MCF 10A (cell line): ENCODE data around the gene DDX27. TPM values are rescaled to one million over a fixed set of nuclear protein-coding genes. Genes with fewer than 3 reads are reported as not detected.
"Not testable (repeated sequence)": the region's sequence is repeated elsewhere in the genome, so short reads cannot be mapped to it uniquely, and the experiment has no call there.

Experiments used
- BruUV-seq: library from RNA; stranded (reverse); fragments of 400-500 nt; replicated peaks from 2 replicates; lab custom pipeline; 2021; lab: Mats Ljungman, UMichigan
- CTCF ChIA-PET: fragments of 300-600 bp; sonication (Branson Sonifier 250); formaldehyde crosslinking; extraction: SDS; loops from one replicate; lab custom pipeline; 2021; ENCODE audit warnings: antibody characterized with exemption, inconsistent platforms; lab: Yijun Ruan, JAX
- POLR2A ChIA-PET: fragments of 300-600, 350-650 bp; sonication (Branson Sonifier 250); formaldehyde crosslinking; extraction: SDS; loops from one replicate; lab custom pipeline; 2020; ENCODE audit warnings: antibody characterized with exemption, inconsistent platforms; lab: Yijun Ruan, JAX
- DNase-seq: peaks from one replicate; pipeline ENCODE4 v3.0.0-alpha.2; 2018; ENCODE audit not compliant: unreplicated experiment
- H3K27ac Mint-ChIP-seq: one replicate; pipeline ENCODE4 v1.8.0; 2022; ENCODE audit warnings: mild to moderate bottlenecking, low read depth, mixed read lengths; ENCODE audit not compliant: unreplicated experiment
- H3K27me3 Mint-ChIP-seq: one replicate; pipeline ENCODE4 v1.8.0; 2022; ENCODE audit warnings: mixed read lengths; ENCODE audit not compliant: insufficient read depth, unreplicated experiment
- H3K36me3 Mint-ChIP-seq: one replicate; pipeline ENCODE4 v1.8.0; 2022; ENCODE audit warnings: mild to moderate bottlenecking, moderate library complexity, mixed read lengths; ENCODE audit not compliant: insufficient read depth, unreplicated experiment
- H3K4me1 Mint-ChIP-seq: one replicate; pipeline ENCODE4 v1.8.0; 2022; ENCODE audit warnings: mixed read lengths; ENCODE audit not compliant: insufficient read depth, unreplicated experiment
- H3K4me3 Mint-ChIP-seq: one replicate; pipeline ENCODE4 v1.8.0; 2022; ENCODE audit warnings: mild to moderate bottlenecking, moderate library complexity, mixed read lengths; ENCODE audit not compliant: unreplicated experiment
- H3K9me3 Mint-ChIP-seq: one replicate; pipeline ENCODE4 v1.8.0; 2022; ENCODE audit warnings: mixed read lengths; ENCODE audit not compliant: unreplicated experiment
- CTCF ChIP-seq: fragments of 200-600 bp; IDR thresholded peaks from one replicate; pipeline ENCODE4 v1.8.0; 2022; ENCODE audit warnings: antibody characterized with exemption, mild to moderate bottlenecking; ENCODE audit not compliant: unreplicated experiment
- intact Hi-C: fragments of 100-400 bp; cut with micrococcal nuclease; formaldehyde crosslinking; loops from 2 replicates; pipeline ENCODE4 v1.14.1; 2022
- total RNA-seq: library from RNA; stranded (reverse); gene quantifications from 2 replicates; pipeline ENCODE4 v1.2.3, GENCODE V29; 2022

The DDX27 gene
- total RNA-seq, 1 experiment from 2014 or later: 56.4 TPM

- peaks cover 6% of the 10 kb centered on the region for H3K4me1 Mint-ChIP-seq
- H3K27ac Mint-ChIP-seq: no peak overlapping the region
- intact Hi-C loops: loop anchor here (10.0 kb wide), 1 partner anchor 580 kb away; no protein-coding TSS in a partner anchor
- H3K27me3 Mint-ChIP-seq: no peaks in the 10 kb centered on the region
- no peak for TF ChIP-seq CTCF
- ChIA-PET POLR2A (interaction anchor here (0.7 to 7.7 kb wide), 5 partner anchors 11 to 82 kb away, joined by 3 to 150 read pairs (median 3); partner anchors contain the start of gene STAU1), CTCF (interaction anchor here (0.9 to 6.5 kb wide), 5 partner anchors 9 to 113 kb away, joined by 3 to 173 read pairs (median 3); no protein-coding TSS in a partner anchor)
- no TSS peak for BruUV-seq
- H3K36me3 Mint-ChIP-seq: no peaks in the 10 kb centered on the region
- H3K9me3 Mint-ChIP-seq: peaks cover 8% of the 10 kb centered on the region
- DNase-seq: no peak
- no peak overlapping the region for H3K4me3 Mint-ChIP-seq
These were observed 4.6 kb upstream of the DDX27 start for GRCh38 chr20:49214571-49214970.

GRCh38 chr20:49215232-49215631 is 4.0 kb upstream of the DDX27 start:
- POLR2A ChIA-PET: interaction anchor here (0.9 to 7.7 kb wide), 4 partner anchors 11 to 82 kb away, joined by 3 to 150 read pairs (median 4); partner anchors contain the start of gene STAU1
- Mint-ChIP-seq H3K27me3 (no peaks in the 10 kb centered on the region), H3K4me3 (no peak overlapping the region), H3K4me1 (peaks cover 6% of the 10 kb centered on the region), H3K27ac (no peak overlapping the region), H3K36me3 (no peaks in the 10 kb centered on the region), H3K9me3 (peaks cover 5% of the 10 kb centered on the region)
- no peak for DNase-seq
- no peak for TF ChIP-seq CTCF
- BruUV-seq: no TSS peak
- CTCF ChIA-PET: interaction anchor here (0.6 to 6.5 kb wide), 8 partner anchors 9 to 240 kb away, joined by 3 to 173 read pairs (median 15); no protein-coding TSS in a partner anchor
- intact Hi-C loops: loop anchor here (10.0 kb wide), 1 partner anchor 580 kb away; no protein-coding TSS in a partner anchor

- peaks cover 8% of the 10 kb centered on the region for H3K36me3 Mint-ChIP-seq
- no peak overlapping the region for H3K27ac Mint-ChIP-seq
- intact Hi-C loops: loop anchor here (1.0 to 10.0 kb wide), 2 partner anchors 84 to 582 kb away; no protein-coding TSS in a partner anchor
- ChIA-PET CTCF (interaction anchor here (0.5 to 6.5 kb wide), 50 partner anchors 8 to 568 kb away, joined by 3 to 173 read pairs (median 4); no protein-coding TSS in a partner anchor), POLR2A (interaction anchor here (0.5 to 7.7 kb wide), 10 partner anchors 19 to 938 kb away, joined by 3 to 150 read pairs (median 6); partner anchors contain the start of genes CSE1L, STAU1 and ZNFX1)
- TF ChIP-seq CTCF: peak; percentile 75
- H3K27me3 Mint-ChIP-seq: no peaks in the 10 kb centered on the region
- peak; percentile 94 for DNase-seq
- H3K4me1 Mint-ChIP-seq: peaks cover 6% of the 10 kb centered on the region
- BruUV-seq: no TSS peak
- no peaks in the 10 kb centered on the region for H3K9me3 Mint-ChIP-seq
- H3K4me3 Mint-ChIP-seq: no peak overlapping the region
These were observed 2.1 kb upstream of the DDX27 start for GRCh38 chr20:49216991-49217578.

- not testable (repeated sequence) for DNase-seq, H3K9me3 Mint-ChIP-seq, H3K4me1 Mint-ChIP-seq, H3K27me3 Mint-ChIP-seq
- CTCF ChIA-PET: interaction anchor here (0.6 to 6.5 kb wide), 7 partner anchors 31 to 717 kb away, joined by 3 to 173 read pairs (median 3); no protein-coding TSS in a partner anchor
- TSS peak; percentile 98 for BruUV-seq
- POLR2A ChIA-PET: interaction anchor here (0.6 to 7.7 kb wide), 32 partner anchors 13 to 725 kb away, joined by 3 to 150 read pairs (median 4); partner anchors contain the start of genes CSE1L, STAU1 and ZNFX1
- Mint-ChIP-seq H3K4me3 (peak overlapping the region; percentile 94), H3K27ac (peak overlapping the region; percentile 96), H3K36me3 (peaks cover 25% of the 10 kb centered on the region)
- intact Hi-C loops: loop anchor here (1.0 to 10.0 kb wide), 2 partner anchors 30 to 584 kb away; partner anchors contain the start of gene STAU1
These were observed 501 bp upstream of the DDX27 start for GRCh38 chr20:49218739-49219090.
